DMS53 treated with DMSO at 0.1 percent for 48 hours (cell line): ENCODE results near the gene IZUMO1R.
"Not testable (repeated sequence)": the region's sequence is repeated elsewhere in the genome, so short reads cannot be mapped to it uniquely, and the experiment has no call there.

Source experiments
- DNase-seq: peaks from one replicate; lab custom pipeline; 2025; ENCODE audit not compliant: unreplicated experiment; lab: John Stamatoyannopoulos, UW

The IZUMO1R gene

GRCh38 chr11:94303966-94304958 lies at the start of gene IZUMO1R:
Gene IZUMO1R (plus strand): TSS chr11:94304580. CDS start chr11:94305637, 1,057 bp downstream.
- no peak for DNase-seq

GRCh38 chr11:94271885-94272372 lies 32.5 kb upstream of the IZUMO1R start:
- DNase-seq, result no peak

DNA sequence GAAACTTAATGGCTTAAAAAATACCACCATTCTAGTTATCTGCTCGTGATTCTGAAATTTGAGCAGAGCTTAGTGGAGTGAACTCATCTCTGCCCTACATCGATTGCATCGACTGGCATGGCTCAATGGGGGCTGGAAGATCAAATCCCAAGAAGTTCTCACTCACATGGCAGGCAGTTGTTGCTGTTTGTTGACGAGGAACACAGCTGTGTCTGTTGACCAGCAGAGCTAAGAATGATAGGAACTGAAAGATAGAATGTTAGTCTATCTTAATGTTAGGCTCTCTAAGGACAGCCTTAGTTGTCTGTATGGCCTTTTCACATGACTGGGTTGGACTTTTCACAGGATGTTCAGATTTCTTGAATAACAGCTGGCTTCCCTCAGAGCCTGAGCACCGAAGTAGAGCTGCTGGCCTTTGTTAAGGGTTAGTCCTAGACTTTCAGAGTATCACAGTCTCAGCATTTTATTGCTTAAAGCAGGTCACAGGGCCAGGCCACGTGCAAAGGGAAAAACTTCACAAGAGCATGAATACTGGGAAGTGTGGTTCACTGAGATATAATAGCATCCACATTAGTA lies 31.6 kb upstream of the IZUMO1R start:
- no peak for DNase-seq

GRCh38 chr11:94275961-94276360 lies 28.4 kb upstream of the IZUMO1R start:
- no peak for DNase-seq

DNA sequence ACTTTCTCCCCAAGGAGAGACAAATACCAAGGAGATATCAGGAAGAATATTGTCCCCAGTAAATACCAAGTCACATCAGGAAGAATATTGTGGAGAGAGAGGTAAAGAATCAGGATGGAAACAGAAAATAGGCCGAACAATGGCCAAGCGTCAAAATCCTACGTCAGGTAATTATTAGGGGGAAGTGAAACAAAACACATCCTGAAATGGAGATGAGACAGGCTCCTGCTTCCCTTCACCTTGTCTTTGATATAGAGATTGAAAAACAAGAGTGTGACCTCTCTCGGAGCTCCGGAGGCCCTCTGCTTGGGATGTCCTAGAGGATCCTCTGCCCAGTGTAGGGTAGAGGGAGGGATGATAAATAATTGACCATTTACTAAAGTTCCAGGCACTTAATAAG lies 27.4 kb upstream of the IZUMO1R start:
- DNase-seq, result no peak

- DNase-seq, result not testable (repeated sequence)
Measured at GRCh38 chr11:94278207-94278606, 26.2 kb upstream of the IZUMO1R start.

GRCh38 chr11:94279996-94280395 lies 24.4 kb upstream of the IZUMO1R start:
- DNase-seq, result no peak

- no peak for DNase-seq
Measured at GRCh38 chr11:94281324-94281723, 23.1 kb upstream of the IZUMO1R start.

GRCh38 chr11:94283678-94284077 lies 20.7 kb upstream of the IZUMO1R start:
- DNase-seq, result peak; percentile 7

DNA sequence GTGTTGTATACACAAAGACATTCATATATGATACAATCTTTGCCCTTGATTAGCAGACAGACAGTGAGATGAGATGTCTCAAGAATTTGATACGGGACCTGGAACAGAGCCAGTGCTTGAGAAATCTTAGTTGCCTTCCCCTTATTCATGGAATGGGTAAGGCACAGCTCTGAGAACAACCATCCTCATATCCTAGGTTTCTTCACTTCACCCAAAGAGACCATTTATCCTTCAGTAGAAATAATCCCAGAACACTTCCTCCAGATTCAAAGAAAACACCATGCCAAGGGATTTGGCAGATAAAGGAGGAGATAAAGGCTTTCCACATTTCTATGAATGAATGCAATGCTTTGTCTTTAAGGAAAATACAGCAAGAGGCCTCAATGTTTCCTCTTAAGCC lies 8.8 kb upstream of the IZUMO1R start:
- DNase-seq, result no peak

- no peak for DNase-seq
Measured at GRCh38 chr11:94297985-94298576, 6.3 kb upstream of the IZUMO1R start.

GRCh38 chr11:94302776-94303175 lies 1.6 kb upstream of the IZUMO1R start:
- DNase-seq, result no peak

DNA sequence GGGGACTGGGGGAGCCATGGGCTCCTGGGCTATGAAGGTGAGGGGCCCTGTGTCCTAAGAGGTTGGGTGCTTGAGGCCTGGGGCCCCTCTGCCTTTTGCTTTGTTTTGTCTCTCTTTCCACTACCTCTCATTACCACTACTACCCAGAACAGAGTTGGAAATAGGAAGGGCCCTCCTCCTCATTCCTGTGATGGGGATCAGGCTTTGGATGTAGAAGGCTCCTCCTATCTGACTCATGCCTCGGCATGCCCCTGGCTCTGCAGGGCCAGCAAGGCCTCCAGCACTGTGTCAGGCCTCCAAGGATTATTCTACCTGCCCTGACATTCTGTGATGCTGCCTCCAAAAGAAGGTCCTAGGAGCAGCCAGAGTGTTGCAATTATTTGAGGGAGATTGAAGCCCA lies 766 bp downstream of the IZUMO1R start:
- DNase-seq, result no peak

DNA sequence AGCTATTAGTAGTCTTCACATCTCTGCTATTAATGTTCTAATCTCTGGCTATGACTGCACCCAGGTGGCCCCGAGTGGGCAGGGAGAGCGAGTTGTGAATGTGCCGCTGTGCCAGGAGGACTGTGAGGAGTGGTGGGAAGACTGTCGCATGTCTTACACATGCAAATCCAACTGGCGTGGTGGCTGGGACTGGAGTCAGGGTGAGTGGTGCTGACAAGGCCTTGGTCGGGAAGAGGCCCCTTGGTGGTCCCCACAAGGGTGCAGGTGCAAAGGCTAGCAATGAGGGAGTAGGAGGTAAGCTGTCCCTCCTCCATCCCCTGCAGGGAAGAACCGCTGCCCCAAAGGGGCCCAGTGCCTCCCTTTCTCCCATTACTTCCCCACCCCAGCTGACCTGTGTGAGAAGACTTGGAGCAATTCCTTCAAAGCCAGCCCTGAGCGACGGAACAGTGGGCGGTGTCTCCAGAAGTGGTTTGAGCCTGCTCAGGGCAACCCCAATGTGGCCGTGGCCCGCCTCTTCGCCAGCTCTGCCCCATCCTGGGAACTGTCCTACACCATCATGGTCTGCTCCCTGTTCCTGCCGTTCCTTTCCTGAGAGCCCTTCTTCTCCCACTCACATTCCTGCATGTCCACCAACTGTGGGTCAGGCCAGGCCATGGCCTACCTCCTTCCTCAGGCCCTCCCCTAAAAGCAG lies 2.9 kb downstream of the IZUMO1R start:
- DNase-seq, result no peak

GRCh38 chr11:94308024-94308423 lies 3.6 kb downstream of the IZUMO1R start:
- no peak for DNase-seq

GRCh38 chr11:94309757-94310156 lies 5.4 kb downstream of the IZUMO1R start:
- no peak for DNase-seq

DNA sequence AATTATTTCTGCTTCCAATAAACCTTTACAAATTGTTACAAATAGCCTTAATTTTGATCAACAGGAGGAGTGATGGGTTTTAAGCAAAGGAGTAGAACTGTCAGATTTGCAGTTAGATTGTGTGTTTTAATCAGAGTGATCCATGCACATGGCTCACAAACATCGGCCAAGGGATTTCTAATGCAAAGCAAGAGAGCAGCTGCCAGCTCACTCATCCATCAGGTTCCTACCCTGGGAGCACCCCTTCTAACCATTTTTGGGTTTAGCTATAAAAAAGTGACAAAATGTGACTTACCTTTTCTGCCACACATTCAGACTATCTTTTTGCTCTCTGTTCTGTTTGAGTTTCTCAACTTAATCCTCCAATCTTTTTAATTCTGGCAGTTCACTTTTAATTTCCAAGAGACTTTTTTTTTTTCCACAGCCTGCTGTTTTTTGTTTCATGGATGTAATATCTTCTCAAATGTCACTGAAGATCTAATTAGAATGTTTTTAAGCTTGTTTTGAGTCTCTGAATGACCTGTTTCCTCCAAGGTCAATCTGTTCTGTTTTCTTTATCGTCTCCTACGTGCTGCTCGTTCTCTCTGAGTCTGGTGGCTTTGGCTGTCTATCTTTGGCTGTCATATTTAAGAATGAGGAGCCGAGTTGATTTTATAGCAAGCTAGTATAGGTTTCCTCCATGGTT lies 6.0 kb downstream of the IZUMO1R start:
- no peak for DNase-seq

- DNase-seq, result no peak
Measured at GRCh38 chr11:94312339-94312738, 8.0 kb downstream of the IZUMO1R start.

DNA sequence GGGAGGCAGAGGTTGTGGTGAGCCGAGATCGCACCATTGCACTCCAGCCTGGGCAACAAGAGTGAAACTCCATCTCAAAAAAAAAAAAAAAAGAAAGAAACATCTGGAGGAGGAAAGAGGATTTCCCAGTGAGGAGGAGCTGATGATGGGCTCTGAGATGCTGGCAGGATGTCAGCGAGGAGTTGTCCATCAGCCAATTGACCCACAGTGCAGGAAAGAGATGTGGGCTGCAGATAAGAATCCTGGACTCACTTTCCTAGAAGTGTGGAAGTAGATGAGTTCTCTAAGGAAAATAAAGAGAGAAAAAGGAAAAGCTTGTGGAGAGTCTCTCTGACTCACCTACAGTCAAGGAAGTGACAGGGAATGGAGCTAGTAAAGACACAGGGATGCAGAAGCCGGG lies 9.7 kb downstream of the IZUMO1R start:
- no peak for DNase-seq

DNA sequence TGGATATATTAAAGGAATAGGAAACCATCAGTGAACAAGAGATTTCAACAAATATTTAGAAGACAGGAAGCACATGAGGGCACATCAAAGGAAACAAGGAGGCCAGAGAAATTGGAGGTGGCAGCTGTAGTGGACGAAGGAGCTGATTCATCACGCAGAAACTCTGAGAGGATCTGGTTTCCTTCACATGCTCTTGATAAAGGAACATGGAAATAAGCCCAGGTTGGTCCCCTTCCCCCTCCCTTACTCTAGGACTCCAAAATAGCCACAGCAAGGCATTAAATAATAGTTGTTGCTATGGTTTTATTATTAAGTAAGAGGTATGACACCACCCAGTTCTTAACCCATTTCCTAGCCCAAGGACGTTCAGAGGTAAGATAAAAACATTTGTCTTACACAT lies 11.3 kb downstream of the IZUMO1R start:
- no peak for DNase-seq

- DNase-seq, result no peak
Measured at GRCh38 chr11:94322501-94322900, 18.1 kb downstream of the IZUMO1R start.
